ENCODE measurements around the gene ITM2C.

ITM2C gene

GRCh38 chr2:230865307-230865765 lies 594 bp downstream of the ITM2C start:
- TF ChIP-seq CTCF (IDR thresholded peaks at IDR 0.05) = no peak
- Mint-ChIP-seq H3K4me3 (peak overlapping the region; percentile 90), H3K4me1 (peaks cover 84% of the 10 kb centered on the region), H3K36me3 (ENCODE audit: low read depth) (no peaks in the 10 kb centered on the region), H3K27ac (peak overlapping the region; percentile 79), H3K9me3 (no peaks in the 10 kb centered on the region), H3K27me3 (ENCODE audit: low read depth, poor library complexity) (peaks cover 3% of the 10 kb centered on the region)
- DNase-seq = no peak

- Mint-ChIP-seq H3K27ac (peak overlapping the region; percentile 83), H3K9me3 (no peaks in the 10 kb centered on the region), H3K4me1 (peaks cover 84% of the 10 kb centered on the region), H3K27me3 (ENCODE audit: low read depth, poor library complexity) (peaks cover 3% of the 10 kb centered on the region), H3K4me3 (peak overlapping the region; percentile 90), H3K36me3 (ENCODE audit: low read depth) (no peaks in the 10 kb centered on the region)
- DNase-seq = peak; percentile 55
- no peak for TF ChIP-seq CTCF (IDR thresholded peaks at IDR 0.05)
These were observed 1.3 kb downstream of the ITM2C start for GRCh38 chr2:230865766-230866755.

GRCh38 chr2:230866756-230867523 lies 2.2 kb downstream of the ITM2C start:
- H3K4me1 Mint-ChIP-seq = peaks cover 84% of the 10 kb centered on the region
- no peaks in the 10 kb centered on the region for H3K36me3 Mint-ChIP-seq (ENCODE audit: low read depth)
- H3K9me3 Mint-ChIP-seq = no peaks in the 10 kb centered on the region
- no peak for DNase-seq
- H3K4me3 Mint-ChIP-seq = peak overlapping the region; percentile 90
- no peak for TF ChIP-seq CTCF (IDR thresholded peaks at IDR 0.05)
- peaks cover 3% of the 10 kb centered on the region for H3K27me3 Mint-ChIP-seq (ENCODE audit: low read depth, poor library complexity)
- peak overlapping the region; percentile 83 for H3K27ac Mint-ChIP-seq

GRCh38 chr2:230868161-230868946 lies 3.6 kb downstream of the ITM2C start:
- TF ChIP-seq CTCF (IDR thresholded peaks at IDR 0.05) = no peak
- peaks cover 4% of the 10 kb centered on the region for H3K36me3 Mint-ChIP-seq (ENCODE audit: low read depth)
- no peaks in the 10 kb centered on the region for H3K9me3 Mint-ChIP-seq
- H3K4me1 Mint-ChIP-seq = peaks cover 85% of the 10 kb centered on the region
- DNase-seq = peak; percentile 61
- H3K4me3 Mint-ChIP-seq = peak overlapping the region; percentile 80
- peaks cover 3% of the 10 kb centered on the region for H3K27me3 Mint-ChIP-seq (ENCODE audit: low read depth, poor library complexity)
- peak overlapping the region; percentile 99 for H3K27ac Mint-ChIP-seq

Measured in nephron progenitor cell (in vitro differentiated cells).